ENCODE measurements around the gene TYK2.

- TF ChIP-seq CTCF (IDR thresholded peaks at IDR 0.05) = no peak
- TF ChIP-seq ATF3 (CRISPR knock-in tag; conservative IDR thresholded peaks at IDR 0.05) = no peak
- no peak for TF ChIP-seq ATF6 (CRISPR knock-in tag; IDR thresholded peaks at IDR 0.05)
- no peak for TF ChIP-seq ETV6 (CRISPR knock-in tag; IDR thresholded peaks at IDR 0.05)
- TF ChIP-seq ZNF263 (CRISPR knock-in tag; IDR thresholded peaks at IDR 0.05; ENCODE audit: low read depth) = no peak
- TF ChIP-seq USF2 (CRISPR knock-in tag; IDR thresholded peaks at IDR 0.05) = no peak
- no peak for TF ChIP-seq SOX15 (CRISPR knock-in tag; IDR thresholded peaks at IDR 0.05)
- TF ChIP-seq MAX (CRISPR knock-in tag; IDR thresholded peaks at IDR 0.05) = no peak
- no peak for TF ChIP-seq ZNF512 (CRISPR knock-in tag; IDR thresholded peaks at IDR 0.05; ENCODE audit: borderline replicate concordance)
Measured at GRCh38 chr19:10428996-10429381, 48.6 kb upstream of the TYK2 start.
